ENCODE measurements around the gene PEX26.
A peak's percentile ranks its signal among the peaks of the same experiment; 100 is the strongest.

PEX26 gene

DNA sequence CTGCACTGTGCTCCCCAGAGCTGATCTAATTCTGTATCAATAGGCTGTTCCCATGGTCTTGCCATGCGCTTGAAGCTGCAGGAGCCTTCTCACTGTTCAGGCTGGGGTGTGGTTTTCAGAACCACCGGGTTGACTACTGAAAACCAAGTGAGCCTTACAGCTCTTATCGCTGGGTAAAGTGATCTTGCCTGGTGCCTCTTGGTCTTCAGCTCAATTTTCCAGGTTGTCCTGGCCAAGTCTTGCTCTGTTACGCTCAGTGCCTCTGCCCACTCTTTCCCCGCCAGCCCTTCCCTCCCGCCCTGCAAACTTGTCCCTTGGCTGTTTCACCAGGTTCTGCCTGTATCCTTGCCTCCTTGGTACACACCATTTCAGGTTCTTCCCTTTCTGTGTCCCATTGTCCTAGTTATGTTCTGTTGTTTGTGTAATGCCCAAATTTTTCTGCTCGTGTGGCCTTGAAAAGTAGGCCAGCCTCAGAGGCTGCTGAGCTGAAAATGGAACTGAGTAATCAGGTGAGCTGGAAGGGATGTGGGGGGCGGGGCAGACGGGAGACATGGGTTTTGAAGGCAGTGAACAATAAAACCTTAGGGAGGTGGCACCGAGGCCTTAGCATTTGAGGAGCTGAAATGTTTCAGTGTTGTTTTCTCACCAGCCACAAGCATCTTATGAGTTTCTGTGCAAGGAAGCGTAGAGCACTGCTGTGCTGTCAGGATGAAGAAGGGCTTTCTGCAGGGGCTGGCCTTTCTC lies 11.2 kb downstream of the PEX26 start:
- no peaks in the 10 kb centered on the region for H3K9me3 ChIP-seq (ENCODE audit: severe bottlenecking)
- H3K36me3 ChIP-seq (ENCODE audit: low read depth): peaks cover 58% of the 10 kb centered on the region
- H3K4me3 ChIP-seq (ENCODE audit: severe bottlenecking): no peak overlapping the region
- no peaks in the 10 kb centered on the region for H3K4me1 ChIP-seq (ENCODE audit: insufficient read depth, poor library complexity, severe bottlenecking)
- DNase-seq (ENCODE audit: low spot score) (no peak), ATAC-seq (ENCODE audit: low read depth) (no peak)
- no peaks in the 10 kb centered on the region for H3K27me3 ChIP-seq (ENCODE audit: insufficient read depth, poor library complexity, severe bottlenecking)
- TF ChIP-seq, protein P1, sequence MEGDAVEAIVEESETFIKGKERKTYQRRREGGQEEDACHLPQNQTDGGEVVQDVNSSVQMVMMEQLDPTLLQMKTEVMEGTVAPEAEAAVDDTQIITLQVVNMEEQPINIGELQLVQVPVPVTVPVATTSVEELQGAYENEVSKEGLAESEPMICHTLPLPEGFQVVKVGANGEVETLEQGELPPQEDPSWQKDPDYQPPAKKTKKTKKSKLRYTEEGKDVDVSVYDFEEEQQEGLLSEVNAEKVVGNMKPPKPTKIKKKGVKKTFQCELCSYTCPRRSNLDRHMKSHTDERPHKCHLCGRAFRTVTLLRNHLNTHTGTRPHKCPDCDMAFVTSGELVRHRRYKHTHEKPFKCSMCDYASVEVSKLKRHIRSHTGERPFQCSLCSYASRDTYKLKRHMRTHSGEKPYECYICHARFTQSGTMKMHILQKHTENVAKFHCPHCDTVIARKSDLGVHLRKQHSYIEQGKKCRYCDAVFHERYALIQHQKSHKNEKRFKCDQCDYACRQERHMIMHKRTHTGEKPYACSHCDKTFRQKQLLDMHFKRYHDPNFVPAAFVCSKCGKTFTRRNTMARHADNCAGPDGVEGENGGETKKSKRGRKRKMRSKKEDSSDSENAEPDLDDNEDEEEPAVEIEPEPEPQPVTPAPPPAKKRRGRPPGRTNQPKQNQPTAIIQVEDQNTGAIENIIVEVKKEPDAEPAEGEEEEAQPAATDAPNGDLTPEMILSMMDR (IDR thresholded peaks at IDR 0.05; ENCODE audit: poor library complexity, severe bottlenecking): no peak
- no peak overlapping the region for H3K27ac ChIP-seq (ENCODE audit: poor library complexity, severe bottlenecking)

DNA sequence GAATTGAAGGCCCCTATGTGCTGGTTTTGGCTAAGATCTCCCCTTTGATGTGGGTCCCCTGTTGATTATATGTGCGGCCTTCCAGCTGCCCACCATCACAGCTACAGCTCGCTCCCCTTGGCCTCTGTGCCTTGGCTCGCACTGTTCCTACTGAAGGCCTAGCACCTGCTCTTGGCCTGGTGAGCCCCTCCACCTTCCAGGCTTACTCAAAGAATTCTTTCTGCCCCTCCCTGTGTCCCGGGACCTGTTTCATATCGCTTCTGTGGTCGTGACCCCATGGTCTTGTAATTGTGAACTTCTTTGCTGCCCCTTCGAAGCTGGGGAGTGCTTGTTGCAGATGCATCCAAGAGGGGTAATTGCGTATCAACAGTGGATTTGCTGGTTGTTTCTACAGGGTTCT lies 12.5 kb downstream of the PEX26 start:
- Histone ChIP-seq H3K36me3 (ENCODE audit: low read depth) (peaks cover 47% of the 10 kb centered on the region), H3K27ac (ENCODE audit: poor library complexity, severe bottlenecking) (no peak overlapping the region), H3K9me3 (ENCODE audit: severe bottlenecking) (no peaks in the 10 kb centered on the region), H3K27me3 (ENCODE audit: insufficient read depth, poor library complexity, severe bottlenecking) (no peaks in the 10 kb centered on the region), H3K4me1 (ENCODE audit: insufficient read depth, poor library complexity, severe bottlenecking) (no peaks in the 10 kb centered on the region), H3K4me3 (ENCODE audit: severe bottlenecking) (no peak overlapping the region)
- ATAC-seq (ENCODE audit: low read depth) (no peak), DNase-seq (ENCODE audit: low spot score) (no peak)
- TF ChIP-seq, protein P1 (IDR thresholded peaks at IDR 0.05; ENCODE audit: poor library complexity, severe bottlenecking): no peak

DNA sequence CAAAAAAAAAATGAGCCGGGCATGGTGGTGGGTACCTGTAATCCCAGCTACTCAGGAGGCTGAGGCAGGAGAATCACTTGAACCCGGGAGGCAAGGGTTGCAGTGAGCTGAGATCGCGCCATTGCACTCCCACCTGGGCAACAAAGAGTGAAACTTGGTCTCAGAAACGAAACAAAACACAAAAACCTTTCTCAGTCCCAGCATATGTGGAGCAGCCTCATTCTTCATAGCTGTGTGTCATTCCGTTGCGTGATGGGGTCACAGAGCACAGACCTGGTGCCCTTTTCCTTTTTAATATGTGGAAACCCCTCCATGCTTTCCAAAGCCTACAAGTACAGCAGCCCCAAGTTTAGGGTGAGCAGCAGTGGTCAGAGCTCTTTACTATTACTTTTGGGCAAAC lies 13.7 kb downstream of the PEX26 start:
- H3K27ac ChIP-seq (ENCODE audit: poor library complexity, severe bottlenecking): peak overlapping the region; percentile 21
- no peaks in the 10 kb centered on the region for H3K4me1 ChIP-seq (ENCODE audit: insufficient read depth, poor library complexity, severe bottlenecking)
- H3K36me3 ChIP-seq (ENCODE audit: low read depth): peaks cover 35% of the 10 kb centered on the region
- TF ChIP-seq, protein P1 (IDR thresholded peaks at IDR 0.05; ENCODE audit: poor library complexity, severe bottlenecking): no peak
- H3K4me3 ChIP-seq (ENCODE audit: severe bottlenecking): no peak overlapping the region
- ATAC-seq (ENCODE audit: low read depth) (no peak), DNase-seq (ENCODE audit: low spot score) (no peak)
- no peaks in the 10 kb centered on the region for H3K9me3 ChIP-seq (ENCODE audit: severe bottlenecking)
- no peaks in the 10 kb centered on the region for H3K27me3 ChIP-seq (ENCODE audit: insufficient read depth, poor library complexity, severe bottlenecking)

DNA sequence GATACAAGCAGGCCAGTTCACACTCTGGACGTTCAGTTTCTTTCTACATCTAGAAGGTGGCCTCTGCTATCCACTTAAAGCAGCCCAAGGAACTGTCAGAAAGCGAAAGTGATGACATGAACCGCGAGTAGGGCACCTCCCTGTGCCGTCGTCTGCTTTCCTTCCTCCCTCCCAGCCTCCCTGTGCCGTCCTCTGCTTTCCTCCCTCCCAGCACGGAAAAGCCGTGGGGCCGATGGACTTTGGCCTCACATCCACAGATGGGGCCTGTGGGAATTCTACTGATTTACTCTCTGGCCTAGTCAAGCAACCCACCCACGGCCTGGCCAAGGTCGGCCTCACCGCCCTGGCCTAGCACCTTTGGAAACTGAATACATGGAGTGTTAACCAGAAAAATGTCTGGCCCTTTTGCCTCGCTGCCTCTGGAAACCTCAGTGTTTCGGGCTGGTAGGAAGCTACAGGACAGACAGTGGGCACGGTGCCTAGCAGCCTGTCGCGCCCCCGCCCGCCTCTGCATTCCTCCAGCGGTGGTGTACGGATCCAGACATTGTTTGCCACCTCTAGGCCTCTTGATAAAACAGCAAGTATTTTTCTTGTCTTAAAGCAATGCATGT lies 14.2 kb downstream of the PEX26 start:
- DNase-seq (ENCODE audit: low spot score): no peak
- no peak overlapping the region for H3K4me3 ChIP-seq (ENCODE audit: severe bottlenecking)
- H3K36me3 ChIP-seq (ENCODE audit: low read depth): peaks cover 30% of the 10 kb centered on the region
- H3K27ac ChIP-seq (ENCODE audit: poor library complexity, severe bottlenecking): peak overlapping the region; percentile 21
- no peaks in the 10 kb centered on the region for H3K9me3 ChIP-seq (ENCODE audit: severe bottlenecking)
- TF ChIP-seq, protein P1 (IDR thresholded peaks at IDR 0.05; ENCODE audit: poor library complexity, severe bottlenecking): no peak
- H3K27me3 ChIP-seq (ENCODE audit: insufficient read depth, poor library complexity, severe bottlenecking): no peaks in the 10 kb centered on the region
- no peaks in the 10 kb centered on the region for H3K4me1 ChIP-seq (ENCODE audit: insufficient read depth, poor library complexity, severe bottlenecking)
- ATAC-seq (ENCODE audit: low read depth): peak; percentile 57; the same call in 2 of the 3 replicates

DNA sequence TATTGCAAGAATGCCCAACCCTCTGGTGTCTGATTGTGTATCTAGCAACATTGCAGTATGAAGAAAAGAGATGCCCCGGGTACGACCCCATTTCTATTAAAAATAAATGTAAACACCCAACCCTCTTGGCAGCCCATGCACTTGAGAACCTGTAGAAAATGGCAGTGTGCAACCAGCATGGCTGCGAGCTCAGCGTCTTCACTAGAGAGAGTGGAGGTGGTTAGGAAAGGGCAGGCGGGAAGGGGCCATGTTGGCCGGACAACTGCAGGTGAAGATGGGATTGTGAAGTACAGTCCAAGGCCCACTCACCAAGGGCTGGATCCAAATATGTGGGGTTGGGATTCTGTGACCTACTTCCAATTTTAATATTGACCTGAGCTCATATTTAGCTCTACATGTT lies 15.9 kb downstream of the PEX26 start:
- H3K27ac ChIP-seq (ENCODE audit: poor library complexity, severe bottlenecking): no peak overlapping the region
- TF ChIP-seq, protein P1 (IDR thresholded peaks at IDR 0.05; ENCODE audit: poor library complexity, severe bottlenecking): no peak
- no peaks in the 10 kb centered on the region for H3K4me1 ChIP-seq (ENCODE audit: insufficient read depth, poor library complexity, severe bottlenecking)
- H3K36me3 ChIP-seq (ENCODE audit: low read depth): peaks cover 14% of the 10 kb centered on the region
- H3K4me3 ChIP-seq (ENCODE audit: severe bottlenecking): no peak overlapping the region
- H3K9me3 ChIP-seq (ENCODE audit: severe bottlenecking): no peaks in the 10 kb centered on the region
- ATAC-seq (ENCODE audit: low read depth) (no peak), DNase-seq (ENCODE audit: low spot score) (no peak)
- H3K27me3 ChIP-seq (ENCODE audit: insufficient read depth, poor library complexity, severe bottlenecking): no peaks in the 10 kb centered on the region
